ENCODE measurements around the gene SNX15. TPM values are rescaled to one million over a fixed set of nuclear protein-coding genes. Genes with fewer than 3 reads are reported as not detected.
"Not testable (repeated sequence)": the region's sequence is repeated elsewhere in the genome, so short reads cannot be mapped to it uniquely, and the experiment has no call there.

The SNX15 gene
- total RNA-seq, 1 donor from 2014 or later = 21.6 TPM

DNA sequence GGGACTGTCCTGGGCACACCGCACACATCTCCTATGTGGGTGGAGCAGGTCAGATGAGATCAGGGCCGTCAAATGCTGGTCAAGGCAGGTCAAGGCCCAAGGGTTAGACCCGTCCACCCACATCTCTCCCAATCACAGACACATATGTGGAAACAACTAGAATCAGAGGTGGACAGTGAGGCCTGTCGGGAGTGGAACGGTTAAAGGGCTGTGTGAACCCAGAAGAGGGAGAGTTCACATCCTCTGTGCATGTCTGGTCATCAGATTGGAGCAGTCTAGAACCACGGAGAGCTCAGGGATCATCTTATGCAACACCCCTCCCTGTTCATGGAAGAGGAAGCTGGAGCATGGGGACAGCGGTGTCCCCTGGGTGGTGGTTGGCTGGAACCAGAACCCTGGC lies 7.4 kb upstream of the SNX15 start:
- TF ChIP-seq, protein P1, sequence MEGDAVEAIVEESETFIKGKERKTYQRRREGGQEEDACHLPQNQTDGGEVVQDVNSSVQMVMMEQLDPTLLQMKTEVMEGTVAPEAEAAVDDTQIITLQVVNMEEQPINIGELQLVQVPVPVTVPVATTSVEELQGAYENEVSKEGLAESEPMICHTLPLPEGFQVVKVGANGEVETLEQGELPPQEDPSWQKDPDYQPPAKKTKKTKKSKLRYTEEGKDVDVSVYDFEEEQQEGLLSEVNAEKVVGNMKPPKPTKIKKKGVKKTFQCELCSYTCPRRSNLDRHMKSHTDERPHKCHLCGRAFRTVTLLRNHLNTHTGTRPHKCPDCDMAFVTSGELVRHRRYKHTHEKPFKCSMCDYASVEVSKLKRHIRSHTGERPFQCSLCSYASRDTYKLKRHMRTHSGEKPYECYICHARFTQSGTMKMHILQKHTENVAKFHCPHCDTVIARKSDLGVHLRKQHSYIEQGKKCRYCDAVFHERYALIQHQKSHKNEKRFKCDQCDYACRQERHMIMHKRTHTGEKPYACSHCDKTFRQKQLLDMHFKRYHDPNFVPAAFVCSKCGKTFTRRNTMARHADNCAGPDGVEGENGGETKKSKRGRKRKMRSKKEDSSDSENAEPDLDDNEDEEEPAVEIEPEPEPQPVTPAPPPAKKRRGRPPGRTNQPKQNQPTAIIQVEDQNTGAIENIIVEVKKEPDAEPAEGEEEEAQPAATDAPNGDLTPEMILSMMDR (IDR thresholded peaks at IDR 0.05; ENCODE audit: insufficient read depth, low read length, poor library complexity, severe bottlenecking) = no peak
- no peak overlapping the region for H3K4me3 ChIP-seq (ENCODE audit: low read depth, low read length)
- H3K36me3 ChIP-seq (ENCODE audit: control insufficient read depth, insufficient read depth, low read length) = peaks cover 1% of the 10 kb centered on the region
- H3K27me3 ChIP-seq (ENCODE audit: control insufficient read depth, insufficient read depth, low read length) = no peaks in the 10 kb centered on the region
- DNase-seq (ENCODE audit: low read depth) = no peak

DNA sequence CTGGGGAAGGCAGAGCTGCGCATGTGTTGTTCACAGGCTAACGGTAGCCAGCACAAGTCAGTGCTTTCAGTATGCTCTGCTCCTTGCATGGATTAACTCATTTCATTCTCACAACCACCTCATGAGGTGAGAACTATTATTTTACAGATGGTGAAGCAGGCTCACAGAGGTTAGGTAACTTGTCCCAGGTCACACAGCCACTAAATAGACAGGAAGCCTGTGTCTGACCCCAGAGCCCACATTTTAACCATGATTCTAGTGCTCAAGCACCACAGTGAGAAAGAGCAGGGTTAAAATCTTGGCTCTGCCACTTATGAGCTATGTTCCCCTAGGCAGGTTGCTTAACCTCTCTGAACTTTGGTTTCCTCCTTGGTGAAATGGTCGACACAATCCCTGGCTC lies 6.2 kb upstream of the SNX15 start:
- TF ChIP-seq, protein P1 (IDR thresholded peaks at IDR 0.05; ENCODE audit: insufficient read depth, low read length, poor library complexity, severe bottlenecking) = no peak
- Histone ChIP-seq H3K4me3 (ENCODE audit: low read depth, low read length) (no peak overlapping the region), H3K36me3 (ENCODE audit: control insufficient read depth, insufficient read depth, low read length) (peaks cover 1% of the 10 kb centered on the region), H3K27me3 (ENCODE audit: control insufficient read depth, insufficient read depth, low read length) (no peaks in the 10 kb centered on the region)
- no peak for DNase-seq (ENCODE audit: low read depth)

DNA sequence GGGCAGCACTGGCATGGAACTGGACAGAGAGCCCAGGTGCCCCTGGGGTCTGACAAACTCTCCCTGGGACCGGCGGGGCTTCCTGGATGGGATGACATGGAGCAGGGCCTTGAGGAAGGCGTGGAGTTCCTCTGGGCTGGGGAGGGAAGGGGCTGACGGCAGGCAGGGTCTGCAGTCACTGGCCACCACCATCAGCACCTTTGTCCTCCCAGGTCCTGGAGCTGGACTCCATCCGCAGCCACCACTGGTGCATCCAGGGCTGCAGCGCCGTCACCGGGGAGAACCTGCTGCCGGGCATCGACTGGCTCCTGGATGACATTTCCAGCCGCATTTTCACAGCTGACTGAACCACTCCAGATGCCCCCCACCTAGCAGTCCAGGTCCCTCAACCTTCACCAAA lies 5.7 kb upstream of the SNX15 start:
- DNase-seq (ENCODE audit: low read depth) = no peak
- peaks cover 1% of the 10 kb centered on the region for H3K36me3 ChIP-seq (ENCODE audit: control insufficient read depth, insufficient read depth, low read length)
- TF ChIP-seq, protein P1 (IDR thresholded peaks at IDR 0.05; ENCODE audit: insufficient read depth, low read length, poor library complexity, severe bottlenecking) = no peak
- no peaks in the 10 kb centered on the region for H3K27me3 ChIP-seq (ENCODE audit: control insufficient read depth, insufficient read depth, low read length)
- no peak overlapping the region for H3K4me3 ChIP-seq (ENCODE audit: low read depth, low read length)

DNA sequence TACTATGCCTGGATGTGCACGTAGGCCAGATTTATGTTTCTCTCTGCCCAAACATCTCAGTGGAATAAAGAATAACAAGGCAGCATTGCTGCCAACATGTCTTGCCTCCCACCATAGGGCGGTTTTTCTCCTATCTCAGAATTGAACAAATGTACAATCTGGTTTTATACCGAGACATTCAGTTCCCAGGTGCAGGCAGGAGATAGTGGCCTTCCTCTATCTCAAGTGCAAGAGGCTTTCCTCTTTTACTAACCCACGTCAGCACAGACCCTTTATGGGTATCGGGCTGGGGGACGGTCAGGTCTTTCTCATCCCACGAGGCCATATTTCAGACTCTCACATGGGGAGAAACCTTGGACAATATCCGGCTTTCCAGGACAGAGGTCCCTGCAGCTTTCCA lies 3.7 kb upstream of the SNX15 start:
- DNase-seq (ENCODE audit: low read depth); H3K27me3 ChIP-seq (ENCODE audit: control insufficient read depth, insufficient read depth, low read length); H3K36me3 ChIP-seq (ENCODE audit: control insufficient read depth, insufficient read depth, low read length); H3K4me3 ChIP-seq (ENCODE audit: low read depth, low read length): not testable (repeated sequence)

DNA sequence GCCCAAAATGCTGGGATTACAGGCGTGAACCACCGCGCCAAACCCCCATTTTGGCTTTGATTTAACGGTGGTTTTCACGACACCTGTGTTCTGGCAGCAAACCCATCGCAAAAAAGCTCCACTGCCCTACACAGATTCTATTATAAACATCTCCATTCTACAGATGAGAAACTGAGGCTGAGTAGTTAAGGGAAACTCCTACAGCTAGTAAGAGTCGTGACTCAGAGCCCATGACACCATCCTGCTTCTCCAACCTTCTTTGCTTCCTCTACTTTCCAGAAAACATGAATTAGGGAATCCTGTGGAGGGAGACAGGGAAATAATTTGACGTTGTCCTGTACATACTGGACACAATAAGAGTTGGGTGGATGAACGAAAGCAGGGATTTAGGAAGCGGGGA lies 429 bp upstream of the SNX15 start:
- DNase-seq (ENCODE audit: low read depth) = no peak
- Histone ChIP-seq H3K27me3 (ENCODE audit: control insufficient read depth, insufficient read depth, low read length) (no peaks in the 10 kb centered on the region), H3K36me3 (ENCODE audit: control insufficient read depth, insufficient read depth, low read length) (no peaks in the 10 kb centered on the region), H3K4me3 (ENCODE audit: low read depth, low read length) (peak overlapping the region; percentile 15)
- TF ChIP-seq, protein P1 (IDR thresholded peaks at IDR 0.05; ENCODE audit: insufficient read depth, low read length, poor library complexity, severe bottlenecking) = no peak

DNA sequence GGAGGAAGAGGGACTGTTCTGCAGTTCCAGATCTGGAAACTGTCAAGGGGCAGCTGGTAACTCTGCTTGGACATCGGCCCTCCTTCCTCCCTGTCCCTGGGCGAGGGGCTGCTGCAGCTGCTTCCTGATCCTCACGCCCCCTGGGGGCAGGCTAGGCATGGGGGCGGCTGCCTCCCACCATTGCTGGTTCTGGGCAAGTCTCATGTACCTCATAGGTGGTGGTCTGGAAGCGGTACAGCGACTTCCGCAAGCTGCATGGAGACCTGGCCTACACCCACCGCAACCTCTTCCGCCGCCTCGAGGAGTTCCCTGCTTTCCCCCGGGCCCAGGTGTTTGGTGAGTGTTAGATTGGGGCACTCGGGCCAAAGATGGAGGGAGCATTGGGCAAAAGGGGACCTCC lies 5.0 kb downstream of the SNX15 start:
- DNase-seq (ENCODE audit: low read depth) = no peak
- TF ChIP-seq, protein P1 (IDR thresholded peaks at IDR 0.05; ENCODE audit: insufficient read depth, low read length, poor library complexity, severe bottlenecking) = no peak
- Histone ChIP-seq H3K4me3 (ENCODE audit: low read depth, low read length) (no peak overlapping the region), H3K27me3 (ENCODE audit: control insufficient read depth, insufficient read depth, low read length) (no peaks in the 10 kb centered on the region), H3K36me3 (ENCODE audit: control insufficient read depth, insufficient read depth, low read length) (no peaks in the 10 kb centered on the region)

All from kidney epithelial cell (primary cell).